Muscle layer of duodenum (tissue), 2 donors: Measurements from ENCODE around the gene SMARCB1.

Experiments used
- H3K27ac ChIP-seq: one replicate; pipeline ENCODE4 v1.7.0; 2013; ENCODE audit warnings: mild to moderate bottlenecking, low read length
- H3K27me3 ChIP-seq: one replicate; pipeline ENCODE4 v1.7.0; 2013; ENCODE audit warnings: low read depth, mild to moderate bottlenecking, control low read depth, low read length
- H3K36me3 ChIP-seq, 2 donors: one replicate each; pipeline ENCODE4 v1.7.0; 2013; ENCODE audit warnings: low read length in 2 of 2, control low read depth in 1 of 2, mild to moderate bottlenecking in 1 of 2; ENCODE audit not compliant: insufficient read depth in 2 of 2, control insufficient read depth in 1 of 2
- H3K4me1 ChIP-seq, 2 donors: one replicate each; pipeline ENCODE4 v1.7.0; 2013; ENCODE audit warnings: low read length in 2 of 2, mild to moderate bottlenecking in 2 of 2, control low read depth in 1 of 2, moderate library complexity in 1 of 2; ENCODE audit not compliant: insufficient read depth in 2 of 2, control insufficient read depth in 1 of 2
- H3K4me3 ChIP-seq, 2 donors: one replicate each; pipeline ENCODE4 v1.7.0; 2013; ENCODE audit warnings: low read length in 2 of 2, low read depth in 1 of 2, mild to moderate bottlenecking in 1 of 2
- H3K9me3 ChIP-seq, 2 donors: one replicate each; pipeline ENCODE4 v1.7.0; 2013; ENCODE audit warnings: low read length in 2 of 2, control low read depth in 1 of 2, mild to moderate bottlenecking in 1 of 2; ENCODE audit not compliant: control insufficient read depth in 1 of 2
- donor health status: healthy.

The SMARCB1 gene

DNA sequence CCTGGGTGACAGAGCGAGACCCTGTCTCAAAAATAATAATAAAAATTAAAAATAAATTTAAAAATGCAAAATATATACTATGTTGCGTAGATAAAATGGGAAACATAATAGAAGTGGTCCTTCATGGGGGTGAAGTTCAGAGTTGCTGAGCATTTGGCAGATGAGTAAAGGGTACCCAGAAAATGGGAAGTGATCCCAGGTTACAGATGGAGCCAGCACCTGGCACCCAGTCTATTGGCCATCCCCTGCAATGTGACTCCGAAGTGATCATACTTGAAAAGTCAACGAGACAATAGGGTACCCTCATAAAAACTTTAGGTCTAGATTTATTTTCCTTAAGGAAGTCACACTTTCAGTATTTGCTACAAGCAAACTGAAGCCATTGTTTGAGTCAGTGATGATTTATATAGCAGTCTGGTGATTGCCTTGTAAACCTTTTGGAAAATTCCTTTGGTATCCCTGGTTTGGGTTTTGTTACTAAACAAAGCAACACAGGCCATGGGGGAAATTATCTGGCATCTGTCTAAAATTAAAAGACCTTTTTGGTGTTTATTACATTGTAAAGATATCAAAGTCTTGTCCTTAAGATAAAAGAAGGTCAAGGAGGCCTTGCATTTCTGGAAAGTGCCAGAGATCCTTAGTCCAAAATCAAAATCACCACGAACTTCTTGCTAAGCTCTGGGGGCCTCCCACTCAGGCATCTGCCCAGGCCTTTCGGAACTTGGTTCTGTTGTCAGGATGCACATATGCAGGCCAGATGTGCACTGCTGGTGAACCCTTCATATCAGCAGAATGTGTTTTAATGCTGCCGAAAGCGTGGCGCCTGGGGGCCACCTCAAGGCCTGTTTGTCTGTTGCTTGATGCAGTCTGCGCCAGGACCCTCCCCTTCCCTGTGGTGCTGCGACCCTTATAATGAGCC, 4.3 kb downstream of the SMARCB1 start:
- H3K27me3 ChIP-seq, result no peaks in the 10 kb centered on the region
- no peaks in the 10 kb centered on the region for H3K9me3 ChIP-seq
- peaks cover 9 to 37% of the 10 kb centered on the region in 2 donors for H3K4me1 ChIP-seq
- no peak overlapping the region for H3K27ac ChIP-seq
- peaks cover 16 to 45% of the 10 kb centered on the region in 2 donors for H3K36me3 ChIP-seq
- H3K4me3 ChIP-seq, result no peak overlapping the region

DNA sequence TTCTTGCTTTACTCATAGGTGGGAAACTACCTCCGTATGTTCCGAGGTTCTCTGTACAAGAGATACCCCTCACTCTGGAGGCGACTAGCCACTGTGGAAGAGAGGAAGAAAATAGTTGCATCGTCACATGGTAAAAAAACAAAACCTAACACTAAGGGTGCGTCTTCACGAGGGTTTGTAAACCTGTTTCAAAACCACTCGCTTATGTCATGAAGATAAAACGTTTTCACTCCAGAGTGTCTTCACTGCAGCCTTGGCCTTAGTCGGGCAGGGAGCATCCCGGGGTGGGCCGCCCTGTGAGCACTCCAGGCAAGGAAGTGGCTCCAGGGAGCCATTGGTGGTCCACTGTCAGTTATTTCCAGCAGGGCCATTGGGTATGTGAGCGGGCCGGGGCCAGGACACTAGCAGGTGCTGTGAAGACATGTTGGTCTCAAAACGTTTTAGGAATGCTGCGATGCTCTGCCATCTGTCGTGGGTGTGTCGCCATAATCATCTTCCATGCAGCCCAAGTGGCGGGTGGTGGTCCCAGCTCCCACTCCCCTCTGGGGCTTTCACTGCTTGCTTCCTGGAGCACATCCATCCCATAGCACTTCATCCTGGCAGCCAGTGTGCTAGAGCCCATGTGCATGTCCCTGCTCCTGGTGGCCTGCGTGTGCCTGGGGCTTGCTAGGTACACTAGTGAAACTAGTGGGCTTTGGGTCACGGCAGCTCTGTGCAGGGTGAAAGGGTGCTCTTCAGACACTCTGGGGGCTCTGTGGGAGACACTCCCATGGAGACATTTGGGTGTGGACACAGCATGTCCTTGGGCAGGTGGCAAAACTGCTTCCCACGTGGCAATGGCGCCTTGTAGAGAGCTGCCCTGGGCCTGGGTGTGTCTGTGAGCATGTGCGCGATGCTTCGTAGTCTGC, 5.2 kb downstream of the SMARCB1 start:
- Histone ChIP-seq H3K9me3 (no peaks in the 10 kb centered on the region), H3K4me3 (no peak overlapping the region), H3K27me3 (no peaks in the 10 kb centered on the region), H3K36me3 (peaks cover 16 to 50% of the 10 kb centered on the region in 2 donors), H3K4me1 (peaks cover 9 to 30% of the 10 kb centered on the region in 2 donors), H3K27ac (no peak overlapping the region)

DNA sequence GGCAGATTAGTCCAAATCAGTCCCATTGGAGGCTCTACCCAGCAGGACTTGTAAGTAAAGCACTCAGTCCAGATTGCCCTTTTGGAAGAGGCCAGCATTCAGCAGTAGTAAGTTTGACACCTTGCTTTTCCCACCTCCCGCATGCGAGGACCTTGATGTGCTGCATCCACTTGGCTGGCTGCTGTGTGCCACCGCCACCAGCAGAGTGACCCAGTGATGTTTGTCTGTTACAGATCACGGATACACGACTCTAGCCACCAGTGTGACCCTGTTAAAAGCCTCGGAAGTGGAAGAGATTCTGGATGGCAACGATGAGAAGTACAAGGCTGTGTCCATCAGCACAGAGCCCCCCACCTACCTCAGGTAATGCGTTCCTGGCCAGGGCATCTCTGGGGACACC, 6.6 kb downstream of the SMARCB1 start:
- Histone ChIP-seq H3K27ac (no peak overlapping the region), H3K4me3 (no peak overlapping the region), H3K4me1 (peaks cover 5 to 22% of the 10 kb centered on the region in 2 donors), H3K9me3 (no peaks in the 10 kb centered on the region), H3K27me3 (no peaks in the 10 kb centered on the region), H3K36me3 (peaks cover 21 to 57% of the 10 kb centered on the region in 2 donors)

DNA sequence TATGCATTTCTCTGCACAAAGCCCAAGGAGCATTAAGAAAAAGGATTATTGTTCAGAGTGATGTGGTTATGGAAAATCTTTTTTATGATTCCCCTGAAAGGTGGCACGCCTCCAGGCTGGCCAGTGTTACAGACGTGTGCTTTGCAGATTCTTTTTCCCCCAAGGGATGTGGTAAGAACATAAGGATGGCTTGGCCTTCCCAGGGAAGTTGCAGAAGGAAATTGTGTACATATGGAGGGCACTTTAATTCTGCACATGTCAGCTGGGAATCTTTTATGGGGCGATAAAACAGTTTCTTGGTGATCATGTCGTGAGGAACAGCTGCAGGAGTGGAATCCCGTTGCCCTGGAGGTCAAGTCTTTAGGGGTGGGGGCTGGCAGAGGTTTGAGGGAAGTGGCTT, 9.7 kb downstream of the SMARCB1 start:
- Histone ChIP-seq H3K27me3 (no peaks in the 10 kb centered on the region), H3K36me3 (peaks cover 33 to 79% of the 10 kb centered on the region in 2 donors), H3K4me3 (no peak overlapping the region), H3K9me3 (no peaks in the 10 kb centered on the region), H3K27ac (no peak overlapping the region), H3K4me1 (peaks cover 0 to 5% of the 10 kb centered on the region in 2 donors)

DNA sequence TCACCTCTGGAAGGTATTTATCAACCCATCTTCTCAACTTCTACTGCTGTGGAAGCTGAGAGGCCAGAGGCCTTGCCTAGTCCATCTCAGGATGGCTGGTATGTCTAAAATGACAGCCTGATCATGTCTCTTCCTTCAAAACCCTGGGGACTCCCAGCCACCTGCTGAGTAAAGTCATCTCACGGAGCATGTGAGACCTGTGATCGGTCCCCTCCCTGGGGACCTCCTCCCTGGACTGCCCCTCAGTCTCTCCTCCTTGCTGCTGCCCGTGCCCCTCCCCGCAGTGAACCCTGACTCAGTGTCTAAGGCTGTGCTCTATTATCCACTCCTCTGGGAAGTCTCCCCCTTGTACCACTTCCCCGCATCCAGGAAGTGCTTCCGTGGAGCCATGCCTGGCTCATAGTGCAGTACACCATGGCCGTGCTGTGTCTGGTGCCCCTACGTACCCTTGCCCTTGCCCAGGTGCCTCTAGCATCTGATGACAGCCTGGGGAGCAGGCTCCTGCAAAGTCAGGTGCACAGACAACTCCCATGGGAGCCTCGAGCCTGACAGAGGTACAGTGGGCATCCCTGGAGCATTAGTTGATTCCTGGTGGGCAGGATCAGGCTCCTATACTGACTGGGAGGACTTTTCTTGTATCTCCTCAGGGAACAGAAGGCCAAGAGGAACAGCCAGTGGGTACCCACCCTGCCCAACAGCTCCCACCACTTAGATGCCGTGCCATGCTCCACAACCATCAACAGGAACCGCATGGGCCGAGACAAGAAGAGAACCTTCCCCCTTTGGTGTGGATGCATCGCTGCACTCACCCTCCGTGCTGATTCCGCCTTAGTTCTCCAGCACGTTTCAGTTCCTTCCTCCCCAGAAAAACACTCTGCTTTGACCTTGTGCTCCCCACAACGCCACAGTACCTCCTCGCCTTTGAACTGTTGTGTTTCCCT, 13.8 kb downstream of the SMARCB1 start:
- Histone ChIP-seq H3K4me1 (no peaks in the 10 kb centered on the region), H3K9me3 (no peaks in the 10 kb centered on the region), H3K27me3 (no peaks in the 10 kb centered on the region), H3K4me3 (no peak overlapping the region), H3K27ac (no peak overlapping the region), H3K36me3 (peaks cover 48 to 84% of the 10 kb centered on the region in 2 donors)

DNA sequence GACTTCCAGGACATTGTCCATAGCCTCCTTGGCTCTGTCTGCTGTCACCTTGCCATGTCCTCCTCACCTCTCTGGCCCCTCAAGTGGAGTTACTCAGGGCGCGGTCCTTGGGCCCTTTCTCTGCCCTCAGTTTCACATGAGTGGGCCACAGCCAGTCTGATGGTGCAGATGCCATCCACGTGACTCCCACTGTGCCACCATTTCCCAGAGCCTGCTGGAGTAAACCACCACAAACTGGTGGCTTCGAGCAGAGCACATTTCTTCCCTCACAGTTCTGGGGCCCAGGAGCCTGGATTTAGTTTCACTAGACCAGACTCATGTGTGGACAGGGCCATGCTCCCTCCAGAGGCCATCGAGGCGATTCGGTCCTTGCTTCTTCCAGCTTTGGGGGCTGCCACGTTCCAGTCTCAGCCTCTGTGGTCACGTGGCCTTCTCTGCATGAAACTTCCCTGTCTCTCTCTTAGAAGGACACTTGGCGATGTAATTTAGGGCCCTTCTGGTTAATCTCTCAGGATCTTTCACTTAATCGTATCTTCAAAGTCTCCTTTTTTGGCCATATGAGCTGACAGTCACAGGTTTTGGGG, 14.6 kb downstream of the SMARCB1 start:
- H3K36me3 ChIP-seq, result peaks cover 56 to 82% of the 10 kb centered on the region in 2 donors
- H3K4me3 ChIP-seq, result no peak overlapping the region
- no peaks in the 10 kb centered on the region for H3K27me3 ChIP-seq
- no peaks in the 10 kb centered on the region for H3K9me3 ChIP-seq
- no peaks in the 10 kb centered on the region for H3K4me1 ChIP-seq
- no peak overlapping the region for H3K27ac ChIP-seq

DNA sequence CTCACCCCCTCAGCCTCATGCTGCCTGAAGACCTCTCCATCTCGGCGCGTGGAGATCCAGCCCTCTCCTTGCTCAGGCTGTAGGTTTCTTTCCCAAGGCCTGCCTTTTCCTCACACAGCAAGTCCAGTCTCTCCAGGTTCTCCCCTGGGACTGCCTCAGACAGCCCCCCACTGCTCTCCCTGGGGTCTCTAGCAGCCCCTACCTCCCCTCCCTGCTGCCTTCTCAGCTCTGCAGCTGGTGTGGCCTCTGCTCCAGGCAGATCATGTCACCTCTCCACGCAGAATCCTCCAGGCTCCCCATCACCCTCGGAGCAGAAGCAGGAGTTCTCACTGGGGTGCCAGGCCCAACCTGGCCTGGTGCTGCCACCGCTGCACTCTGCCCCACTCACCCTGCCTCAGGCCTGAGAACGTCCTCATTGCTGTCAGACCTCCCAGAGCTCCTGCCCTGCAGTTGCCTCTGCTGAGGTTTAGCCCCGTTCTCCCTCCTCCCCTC, 15.2 kb downstream of the SMARCB1 start:
- Histone ChIP-seq H3K4me3 (no peak overlapping the region), H3K27me3 (no peaks in the 10 kb centered on the region), H3K4me1 (no peaks in the 10 kb centered on the region), H3K36me3 (peaks cover 59 to 80% of the 10 kb centered on the region in 2 donors), H3K9me3 (no peaks in the 10 kb centered on the region), H3K27ac (no peak overlapping the region)

DNA sequence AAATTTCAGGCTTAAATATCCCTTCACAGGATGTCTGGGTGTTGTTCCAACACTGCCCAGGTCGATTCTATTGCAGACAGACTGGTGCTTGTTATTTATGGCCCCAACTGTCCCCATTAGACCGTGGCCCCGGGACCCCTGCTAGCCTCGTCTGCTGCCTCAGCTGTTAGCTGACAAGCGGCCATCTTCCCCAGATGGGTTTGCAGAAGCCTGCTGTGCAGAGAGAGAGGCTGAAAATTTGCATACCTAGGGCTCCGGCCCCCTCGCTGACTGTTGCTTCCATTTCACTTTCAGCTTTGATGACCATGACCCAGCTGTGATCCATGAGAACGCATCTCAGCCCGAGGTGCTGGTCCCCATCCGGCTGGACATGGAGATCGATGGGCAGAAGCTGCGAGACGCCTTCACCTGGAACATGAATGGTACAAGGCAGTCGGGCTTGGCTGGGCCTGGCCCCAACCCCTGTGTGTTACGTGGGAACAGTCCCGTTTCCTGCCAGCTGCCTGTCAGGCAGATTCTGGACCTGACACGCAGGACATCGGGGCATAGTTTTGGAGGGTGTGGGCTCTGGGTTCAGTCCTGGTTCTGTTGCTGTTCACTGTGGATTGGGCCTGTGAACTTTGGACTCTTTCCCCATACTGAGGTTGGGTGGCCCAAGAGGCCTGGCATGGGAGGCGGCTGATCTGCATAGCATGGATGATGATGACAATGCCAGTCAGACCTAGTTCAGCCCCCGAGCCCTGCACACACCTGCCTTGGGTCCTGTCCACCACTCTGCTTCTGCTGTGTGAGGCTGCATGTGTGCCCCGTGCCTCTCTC, 16.4 kb downstream of the SMARCB1 start:
- Histone ChIP-seq H3K4me1 (no peaks in the 10 kb centered on the region), H3K27ac (no peak overlapping the region), H3K27me3 (no peaks in the 10 kb centered on the region), H3K9me3 (no peaks in the 10 kb centered on the region), H3K36me3 (peaks cover 57 to 77% of the 10 kb centered on the region in 2 donors), H3K4me3 (no peak overlapping the region)

DNA sequence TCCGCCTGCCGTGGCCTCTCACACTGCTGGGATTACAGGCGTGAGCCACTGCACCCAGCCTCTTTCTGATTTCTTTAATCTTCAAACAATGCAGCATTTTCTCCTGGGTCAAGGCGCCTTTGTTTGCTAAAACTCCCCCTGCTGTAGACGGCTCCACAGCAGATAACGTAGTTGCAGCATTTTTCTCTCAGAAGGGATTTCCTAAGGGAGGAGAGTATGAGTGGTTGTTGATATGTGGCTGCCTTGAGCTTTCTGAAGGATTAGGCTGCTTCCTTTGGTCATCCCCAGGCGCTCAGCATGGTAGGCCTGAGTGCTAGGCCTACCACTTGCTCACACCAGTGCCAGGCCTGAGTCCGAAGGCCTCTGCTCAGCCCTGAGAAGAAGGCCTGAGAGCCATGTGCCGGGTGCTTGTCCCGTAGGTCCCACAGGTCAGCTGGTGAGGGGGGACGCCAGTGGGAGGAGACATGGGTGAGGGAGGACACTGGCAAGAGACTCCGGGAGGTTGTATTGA, 18.1 kb downstream of the SMARCB1 start:
- H3K4me1 ChIP-seq, result no peaks in the 10 kb centered on the region
- no peaks in the 10 kb centered on the region for H3K27me3 ChIP-seq
- H3K27ac ChIP-seq, result no peak overlapping the region
- no peaks in the 10 kb centered on the region for H3K9me3 ChIP-seq
- no peak overlapping the region for H3K4me3 ChIP-seq
- H3K36me3 ChIP-seq, result peaks cover 57 to 68% of the 10 kb centered on the region in 2 donors
